Measurements from ENCODE around the gene NASP. TPM values are rescaled to one million over a fixed set of nuclear protein-coding genes. Genes with fewer than 3 reads are reported as not detected.

Gene NASP
- total RNA-seq, 1 donor from 2014 or later, result 67.5 TPM

Small RNAs within 50 kb of the gene (small RNA-seq; reads per million reads assigned to genes)
- gene AL355480.1 (ENCODE audit: low replicate concordance), result not detected
- gene AL355480.2 (ENCODE audit: low replicate concordance), result not detected
- gene AL355480.3 (ENCODE audit: low replicate concordance), result not detected
- not detected for gene AL355480.4 (ENCODE audit: low replicate concordance)

Other genes starting within 250 kb of the NASP start
- gene TOE1, start 243.9 kb upstream of the NASP start, total RNA-seq, result 5.0 TPM
- 10.9 TPM for gene MUTYH, start 243.6 kb upstream of the NASP start, total RNA-seq
- 7.4 TPM for gene TESK2, start 92.9 kb upstream of the NASP start, total RNA-seq
- gene CCDC163, start 84.0 kb upstream of the NASP start, total RNA-seq, result 0.30 TPM
- 2.1 TPM for gene MMACHC, start 83.7 kb upstream of the NASP start, total RNA-seq
- gene PRDX1, start 62.2 kb upstream of the NASP start, total RNA-seq, result 187 TPM
- gene AKR1A1, start 33.2 kb upstream of the NASP start, total RNA-seq, result 81.1 TPM
- 0.79 TPM for gene CCDC17, start 40.0 kb downstream of the NASP start, total RNA-seq
- 119 TPM for gene GPBP1L1, start 102.5 kb downstream of the NASP start, total RNA-seq
- 12.9 TPM for gene TMEM69, start 104.1 kb downstream of the NASP start, total RNA-seq
- gene IPP, start 166.6 kb downstream of the NASP start, total RNA-seq, result 14.4 TPM
- 29.0 TPM for gene MAST2, start 219.6 kb downstream of the NASP start, total RNA-seq